OCI-LY1 (cell line): ENCODE results near the gene BRPF1.

Experiments used
- CTCF ChIP-seq: fragments of 200-600 bp; sonication (generic), shearing (Covaris generic); IDR thresholded peaks from 2 replicates; pipeline ENCODE4 v1.5.1; 2017; ENCODE audit warnings: mild to moderate bottlenecking, antibody characterized with exemption, low read length, moderate library complexity, mixed read lengths
- EZH2 ChIP-seq: fragments of 200-600 bp; sonication (generic), shearing (Covaris generic); IDR thresholded peaks from 2 replicates; pipeline ENCODE4 v1.8.0; 2017; ENCODE audit warnings: borderline replicate concordance, mixed run types, mild to moderate bottlenecking, antibody characterized with exemption, low read length, moderate library complexity, mixed read lengths

- no peak for TF ChIP-seq CTCF
- no peak for TF ChIP-seq EZH2
These were observed 9.9 kb upstream of the BRPF1 start for GRCh38 chr3:9721700-9722060.
